MM.1S (cell line): ENCODE data around the gene SLX9.

ENCODE experiments used
- DNase-seq: peaks from one replicate; pipeline ENCODE4 v3.0.0-alpha.2; 2015
- H2AFZ ChIP-seq: fragments of 300-600 bp; sonication (generic); 2 replicates; pipeline ENCODE4 v1.6.0; 2016; ENCODE audit warnings: antibody characterized with exemption, low read length
- H3F3A ChIP-seq: fragments of 300-600 bp; sonication (generic); 2 replicates; pipeline ENCODE4 v1.6.1; 2016; ENCODE audit warnings: mild to moderate bottlenecking, antibody characterized with exemption, low read length, moderate library complexity, mixed read lengths; ENCODE audit not compliant: insufficient read depth
- H3K27ac ChIP-seq: fragments of 300-600 bp; sonication (generic); 2 replicates; pipeline ENCODE4 v1.5.1; 2016; ENCODE audit warnings: mild to moderate bottlenecking, low read length
- H3K27me3 ChIP-seq: fragments of 300-600 bp; sonication (generic); replicated peaks from 2 replicates; pipeline ENCODE4 v1.6.0; 2016; ENCODE audit warnings: low read length; ENCODE audit not compliant: insufficient read depth
- H3K36me3 ChIP-seq: fragments of 300-600 bp; sonication (generic); replicated peaks from 2 replicates; pipeline ENCODE4 v1.6.1; 2016; ENCODE audit warnings: mild to moderate bottlenecking, low read length, mixed read lengths; ENCODE audit not compliant: insufficient read depth
- H3K4me1 ChIP-seq: fragments of 300-600 bp; sonication (generic); 2 replicates; pipeline ENCODE4 v1.6.1; 2016; ENCODE audit warnings: low read length, mixed read lengths
- H3K4me2 ChIP-seq: fragments of 300-600 bp; sonication (generic); 2 replicates; pipeline ENCODE4 v1.6.0; 2016; ENCODE audit warnings: low read depth, low read length
- H3K4me3 ChIP-seq: fragments of 300-600 bp; sonication (generic); 2 replicates; pipeline ENCODE4 v1.5.1; 2016; ENCODE audit warnings: low read length, mixed read lengths
- H3K79me2 ChIP-seq: fragments of 300-600 bp; sonication (generic); 2 replicates; pipeline ENCODE4 v1.6.1; 2016; ENCODE audit warnings: mixed run types, low read length, mixed read lengths
- H3K9ac ChIP-seq: fragments of 300-600 bp; sonication (generic); 2 replicates; pipeline ENCODE4 v1.6.1; 2016; ENCODE audit warnings: low read length, mixed read lengths
- H3K9me2 ChIP-seq: fragments of 300-600 bp; sonication (generic); replicated peaks from 2 replicates; pipeline ENCODE4 v1.6.1; 2016; ENCODE audit warnings: mild to moderate bottlenecking, low read length, mixed read lengths; ENCODE audit not compliant: insufficient read depth
- H3K9me3 ChIP-seq: fragments of 300-600 bp; sonication (generic); replicated peaks from 2 replicates; pipeline ENCODE4 v1.6.1; 2016; ENCODE audit warnings: mild to moderate bottlenecking, low read length, mixed read lengths; ENCODE audit not compliant: insufficient read depth
- H4K20me1 ChIP-seq: fragments of 300-600 bp; sonication (generic); 2 replicates; pipeline ENCODE4 v1.6.1; 2016; ENCODE audit warnings: mild to moderate bottlenecking, low read length, moderate library complexity, mixed read lengths; ENCODE audit not compliant: insufficient read depth
- EZH2 ChIP-seq: fragments of 300-600 bp; sonication (generic); optimal IDR thresholded peaks from 2 replicates; pipeline ENCODE3; 2017; ENCODE audit warnings: low read depth, mild to moderate bottlenecking, antibody characterized with exemption, low read length, mixed read lengths
- EZH2phosphoT487 ChIP-seq: fragments of 300-600 bp; sonication (generic); IDR thresholded peaks from 2 replicates; pipeline ENCODE4 v1.6.1; 2018; ENCODE audit warnings: antibody characterized with exemption, low read length
- TF ChIP-seq, protein P1 (sequence below): fragments of 300-600 bp; sonication (generic); IDR thresholded peaks from 2 replicates; pipeline ENCODE4 v1.5.1; 2016; ENCODE audit warnings: antibody characterized with exemption, low read length, mixed read lengths

The SLX9 gene

GRCh38 chr21:44964381-44964780 lies 24.6 kb downstream of the SLX9 start:
- Histone ChIP-seq H3K4me1 (no peaks in the 10 kb centered on the region), H3K4me2 (no peak overlapping the region), H3F3A (no peaks in the 10 kb centered on the region), H2AFZ (no peak overlapping the region), H3K9me3 (no peaks in the 10 kb centered on the region), H3K27me3 (no peaks in the 10 kb centered on the region), H3K36me3 (no peaks in the 10 kb centered on the region), H3K9ac (no peak overlapping the region), H3K79me2 (peaks cover 18% of the 10 kb centered on the region), H3K27ac (no peak overlapping the region), H3K9me2 (no peaks in the 10 kb centered on the region), H3K4me3 (no peak overlapping the region), H4K20me1 (peaks cover 5% of the 10 kb centered on the region; the same call in 1 of the 2 replicates)
- no peak for DNase-seq
- TF ChIP-seq, protein P1, sequence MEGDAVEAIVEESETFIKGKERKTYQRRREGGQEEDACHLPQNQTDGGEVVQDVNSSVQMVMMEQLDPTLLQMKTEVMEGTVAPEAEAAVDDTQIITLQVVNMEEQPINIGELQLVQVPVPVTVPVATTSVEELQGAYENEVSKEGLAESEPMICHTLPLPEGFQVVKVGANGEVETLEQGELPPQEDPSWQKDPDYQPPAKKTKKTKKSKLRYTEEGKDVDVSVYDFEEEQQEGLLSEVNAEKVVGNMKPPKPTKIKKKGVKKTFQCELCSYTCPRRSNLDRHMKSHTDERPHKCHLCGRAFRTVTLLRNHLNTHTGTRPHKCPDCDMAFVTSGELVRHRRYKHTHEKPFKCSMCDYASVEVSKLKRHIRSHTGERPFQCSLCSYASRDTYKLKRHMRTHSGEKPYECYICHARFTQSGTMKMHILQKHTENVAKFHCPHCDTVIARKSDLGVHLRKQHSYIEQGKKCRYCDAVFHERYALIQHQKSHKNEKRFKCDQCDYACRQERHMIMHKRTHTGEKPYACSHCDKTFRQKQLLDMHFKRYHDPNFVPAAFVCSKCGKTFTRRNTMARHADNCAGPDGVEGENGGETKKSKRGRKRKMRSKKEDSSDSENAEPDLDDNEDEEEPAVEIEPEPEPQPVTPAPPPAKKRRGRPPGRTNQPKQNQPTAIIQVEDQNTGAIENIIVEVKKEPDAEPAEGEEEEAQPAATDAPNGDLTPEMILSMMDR = no peak
- TF ChIP-seq EZH2 = no peak
- TF ChIP-seq EZH2phosphoT487 = no peak

- Histone ChIP-seq H3K4me1 (no peaks in the 10 kb centered on the region), H3K9me2 (no peaks in the 10 kb centered on the region), H3F3A (no peaks in the 10 kb centered on the region), H3K4me3 (no peak overlapping the region), H3K9ac (no peak overlapping the region), H2AFZ (no peak overlapping the region), H3K36me3 (no peaks in the 10 kb centered on the region), H3K4me2 (no peak overlapping the region), H3K79me2 (peaks cover 18% of the 10 kb centered on the region), H3K9me3 (no peaks in the 10 kb centered on the region), H3K27ac (no peak overlapping the region), H4K20me1 (peaks cover 5% of the 10 kb centered on the region; the same call in 1 of the 2 replicates), H3K27me3 (no peaks in the 10 kb centered on the region)
- no peak for TF ChIP-seq EZH2phosphoT487
- no peak for TF ChIP-seq EZH2
- TF ChIP-seq, protein P1 = no peak
- no peak for DNase-seq
Observed at GRCh38 chr21:44965251-44966022, 25.6 kb downstream of the SLX9 start.

DNA sequence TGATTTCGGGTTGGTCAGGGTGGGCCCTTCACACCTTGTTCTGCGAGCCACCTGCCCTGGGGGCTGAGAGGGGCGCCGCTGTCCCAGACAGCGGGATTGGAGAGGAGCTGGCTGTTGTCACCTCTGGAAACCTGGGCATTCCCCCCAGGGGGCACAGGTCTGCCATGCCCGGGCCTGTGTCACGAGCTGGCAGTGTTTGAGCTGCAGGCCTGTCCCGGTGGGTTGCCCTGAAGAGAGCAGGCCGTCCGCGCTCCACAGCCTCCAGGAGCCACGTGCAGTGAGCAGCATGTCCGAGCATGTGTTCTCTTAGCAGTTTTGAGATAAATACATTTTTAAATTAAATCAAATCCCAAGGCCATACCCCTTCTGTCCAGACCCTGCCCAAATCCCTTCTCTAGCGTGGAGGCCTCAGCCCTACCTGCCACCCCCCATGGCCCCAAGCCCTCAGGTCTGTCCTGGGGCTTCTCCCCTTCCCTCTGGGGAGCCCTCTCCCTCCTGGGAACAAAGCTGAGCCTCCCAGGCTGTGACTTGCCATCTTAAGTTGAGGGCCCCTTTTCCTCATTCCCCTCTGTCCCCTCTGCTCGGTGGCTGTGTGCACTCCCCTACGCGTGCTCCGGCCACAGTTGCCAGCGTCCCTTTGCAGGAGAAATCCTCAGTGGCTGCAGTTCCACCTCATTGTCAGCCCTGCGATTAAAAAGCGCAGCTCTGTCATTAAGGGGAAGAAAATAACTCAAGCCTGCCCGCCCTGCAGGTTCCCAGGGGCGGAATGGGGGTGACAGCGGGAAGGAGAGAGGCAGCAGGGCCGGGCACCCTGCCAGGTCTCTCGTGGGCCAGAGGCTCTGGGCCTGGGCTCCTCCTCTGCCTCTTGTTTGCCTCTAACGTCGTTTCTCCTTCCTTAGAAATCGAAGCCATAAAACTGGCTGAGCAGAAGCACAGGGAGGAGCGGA lies 26.6 kb downstream of the SLX9 start:
- Histone ChIP-seq H3K9me2 (no peaks in the 10 kb centered on the region), H3K27me3 (no peaks in the 10 kb centered on the region), H2AFZ (no peak overlapping the region), H4K20me1 (peaks cover 5% of the 10 kb centered on the region; the same call in 1 of the 2 replicates), H3K79me2 (peaks cover 18% of the 10 kb centered on the region), H3K36me3 (no peaks in the 10 kb centered on the region), H3K27ac (no peak overlapping the region), H3K4me3 (no peak overlapping the region), H3K4me2 (no peak overlapping the region), H3F3A (no peaks in the 10 kb centered on the region), H3K9ac (no peak overlapping the region), H3K9me3 (no peaks in the 10 kb centered on the region), H3K4me1 (no peaks in the 10 kb centered on the region)
- no peak for TF ChIP-seq EZH2phosphoT487
- TF ChIP-seq EZH2 = no peak
- TF ChIP-seq, protein P1 = no peak
- DNase-seq = no peak
